PC-3 (cell line): ENCODE measurements around the gene CD99. TPM values are rescaled to one million over a fixed set of nuclear protein-coding genes. Genes with fewer than 3 reads are reported as not detected.
"Not testable (repeated sequence)": the region's sequence is repeated elsewhere in the genome, so short reads cannot be mapped to it uniquely, and the experiment has no call there.

Source experiments
- ATAC-seq: fragments of 200-7000 bp; cut with Tn5 transposase; 2 replicates; pipeline ENCODE4 v1.9.1; 2020; ENCODE audit warnings: mild to moderate bottlenecking, moderate library complexity
- BruUV-seq: library from RNA; stranded (reverse); fragments of 400-500 nt; replicated peaks from 2 replicates; lab custom pipeline; 2021; lab: Mats Ljungman, UMichigan
- CTCF ChIA-PET: fragments of 300-600 bp; sonication (Branson Sonifier 250); formaldehyde crosslinking; loops from one replicate; lab custom pipeline; 2022; ENCODE audit warnings: antibody characterized with exemption; lab: Charles Lee
- POLR2A ChIA-PET: fragments of 300-600 bp; sonication (Branson Sonifier 250); formaldehyde crosslinking; loops from one replicate; lab custom pipeline; 2022; ENCODE audit warnings: antibody characterized with exemption; ENCODE audit not compliant: unreplicated experiment; lab: Charles Lee
- DNase-seq: peaks from one replicate; pipeline ENCODE4 v3.0.0-alpha.2; 2015
- H2AFZ ChIP-seq: fragments of 300-600 bp; sonication (generic); 2 replicates; pipeline ENCODE4 v1.6.0; 2016; ENCODE audit warnings: antibody characterized with exemption, low read length
- H3F3A ChIP-seq: fragments of 300-600 bp; sonication (generic); one replicate; pipeline ENCODE4 v1.6.0; 2017; ENCODE audit warnings: antibody characterized with exemption, low read length, control low read depth, mild to moderate bottlenecking; ENCODE audit not compliant: unreplicated experiment
- H3K27ac ChIP-seq: fragments of 300-600 bp; sonication (generic); 2 replicates; pipeline ENCODE4 v1.5.1; 2016; ENCODE audit warnings: mild to moderate bottlenecking, low read length
- H3K27me3 ChIP-seq: fragments of 300-600 bp; sonication (generic); 2 replicates; pipeline ENCODE4 v1.6.1; 2016; ENCODE audit warnings: low read length, mixed read lengths
- H3K36me3 ChIP-seq: fragments of 300-600 bp; sonication (generic); 2 replicates; pipeline ENCODE4 v1.6.1; 2016; ENCODE audit warnings: low read depth, mixed run types, low read length, mixed read lengths
- H3K4me1 ChIP-seq: fragments of 300-600 bp; sonication (generic); 2 replicates; pipeline ENCODE4 v1.5.1; 2016; ENCODE audit warnings: low read length; ENCODE audit not compliant: insufficient read depth
- H3K4me2 ChIP-seq: fragments of 300-600 bp; sonication (generic); 2 replicates; pipeline ENCODE4 v1.6.0; 2016; ENCODE audit warnings: low read length
- H3K4me3 ChIP-seq: fragments of 300-600 bp; sonication (generic); 2 replicates; pipeline ENCODE4 v1.5.1; 2016; ENCODE audit warnings: mild to moderate bottlenecking, low read length, mixed read lengths
- H3K79me2 ChIP-seq: fragments of 300-600 bp; sonication (generic); 2 replicates; pipeline ENCODE4 v1.6.1; 2017; ENCODE audit warnings: low read length, mixed read lengths
- H3K9ac ChIP-seq: fragments of 300-600 bp; sonication (generic); 2 replicates; pipeline ENCODE4 v1.6.0; 2016; ENCODE audit warnings: mild to moderate bottlenecking, low read length
- H3K9me2 ChIP-seq: fragments of 300-600 bp; sonication (generic); replicated peaks from 2 replicates; pipeline ENCODE4 v1.6.1; 2016; ENCODE audit warnings: mixed run types, low read length, mixed read lengths
- H3K9me3 ChIP-seq: fragments of 300-600 bp; sonication (generic); 2 replicates; pipeline ENCODE4 v1.6.1; 2016; ENCODE audit warnings: low read length, mixed read lengths
- H4K20me1 ChIP-seq: fragments of 300-600 bp; sonication (generic); 2 replicates; pipeline ENCODE4 v1.6.1; 2016; ENCODE audit warnings: low read length, mixed read lengths
- EZH2 ChIP-seq: fragments of 300-600 bp; sonication (generic); IDR thresholded peaks from one replicate; pipeline ENCODE4 v1.6.1; 2017; ENCODE audit warnings: antibody characterized with exemption, mild to moderate bottlenecking, low read length; ENCODE audit not compliant: unreplicated experiment
- EZH2phosphoT487 ChIP-seq: fragments of 300-600 bp; sonication (generic); IDR thresholded peaks from 2 replicates; pipeline ENCODE4 v1.6.1; 2018; ENCODE audit warnings: mild to moderate bottlenecking, antibody characterized with exemption, low read length, borderline replicate concordance
- intact Hi-C: fragments of 100-400 bp; cut with micrococcal nuclease; formaldehyde crosslinking; loops from 2 replicates; pipeline ENCODE4 v1.9.0; 2023
- total RNA-seq: library from RNA; depleted of rRNA; stranded (reverse); fragments of >200 nt; gene quantifications from 2 replicates; pipeline ENCODE4 v1.2.3, GENCODE V29; 2014
- TF ChIP-seq, protein P1 (sequence below): fragments of 300-600 bp; sonication (generic); conservative IDR thresholded peaks from 2 replicates; pipeline ENCODE4 v1.5.1; 2017; ENCODE audit warnings: antibody characterized with exemption, low read depth, mild to moderate bottlenecking, low read length

The CD99 gene
- total RNA-seq, 1 experiment from 2014 or later, result 202 TPM

GRCh38 chrX:2767631-2768455 is 76.7 kb downstream of the CD99 start:
- ATAC-seq (peak; percentile 33; the same call in 1 of the 2 replicates), DNase-seq (peak; percentile 30)
- Histone ChIP-seq H4K20me1 (no peaks in the 10 kb centered on the region), H3K27me3 (no peaks in the 10 kb centered on the region), H3K4me1 (no peaks in the 10 kb centered on the region), H3K4me2 (no peak overlapping the region), H3F3A (no peaks in the 10 kb centered on the region), H3K27ac (no peak overlapping the region), H3K9me2 (no peaks in the 10 kb centered on the region), H3K79me2 (no peaks in the 10 kb centered on the region), H3K9me3 (no peaks in the 10 kb centered on the region), H3K4me3 (no peak overlapping the region), H3K36me3 (no peaks in the 10 kb centered on the region), H2AFZ (no peak overlapping the region), H3K9ac (no peak overlapping the region)
- ChIA-PET POLR2A (no interaction called here), CTCF (no interaction called here)
- no peak for TF ChIP-seq EZH2
- no peak for TF ChIP-seq EZH2phosphoT487
- TF ChIP-seq, protein P1, sequence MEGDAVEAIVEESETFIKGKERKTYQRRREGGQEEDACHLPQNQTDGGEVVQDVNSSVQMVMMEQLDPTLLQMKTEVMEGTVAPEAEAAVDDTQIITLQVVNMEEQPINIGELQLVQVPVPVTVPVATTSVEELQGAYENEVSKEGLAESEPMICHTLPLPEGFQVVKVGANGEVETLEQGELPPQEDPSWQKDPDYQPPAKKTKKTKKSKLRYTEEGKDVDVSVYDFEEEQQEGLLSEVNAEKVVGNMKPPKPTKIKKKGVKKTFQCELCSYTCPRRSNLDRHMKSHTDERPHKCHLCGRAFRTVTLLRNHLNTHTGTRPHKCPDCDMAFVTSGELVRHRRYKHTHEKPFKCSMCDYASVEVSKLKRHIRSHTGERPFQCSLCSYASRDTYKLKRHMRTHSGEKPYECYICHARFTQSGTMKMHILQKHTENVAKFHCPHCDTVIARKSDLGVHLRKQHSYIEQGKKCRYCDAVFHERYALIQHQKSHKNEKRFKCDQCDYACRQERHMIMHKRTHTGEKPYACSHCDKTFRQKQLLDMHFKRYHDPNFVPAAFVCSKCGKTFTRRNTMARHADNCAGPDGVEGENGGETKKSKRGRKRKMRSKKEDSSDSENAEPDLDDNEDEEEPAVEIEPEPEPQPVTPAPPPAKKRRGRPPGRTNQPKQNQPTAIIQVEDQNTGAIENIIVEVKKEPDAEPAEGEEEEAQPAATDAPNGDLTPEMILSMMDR, result no peak
- BruUV-seq, result no TSS peak
- intact Hi-C loops, result no loop called here

DNA sequence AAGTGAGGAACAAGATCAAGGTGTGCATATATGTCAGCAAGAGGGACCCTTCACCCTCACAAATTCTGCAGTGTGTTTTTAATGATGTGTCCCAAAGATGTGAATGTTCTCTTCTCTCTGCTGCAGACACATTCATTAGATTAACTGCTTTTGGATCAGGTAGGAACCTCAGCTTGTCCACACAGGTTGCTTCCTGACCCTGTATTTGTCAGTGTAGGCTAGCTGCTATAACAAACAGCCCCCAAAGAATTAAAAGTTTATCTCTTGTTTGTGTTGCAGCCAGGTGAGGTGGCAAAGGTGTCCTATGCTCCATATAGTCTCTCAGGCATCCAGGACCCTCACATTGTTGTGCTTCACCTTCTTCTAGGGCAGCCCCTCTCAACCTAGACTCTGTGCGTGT is 78.5 kb downstream of the CD99 start:
- no peaks in the 10 kb centered on the region for H3K9me2 ChIP-seq
- H3K9me3 ChIP-seq, result no peaks in the 10 kb centered on the region
- H3F3A ChIP-seq, result no peaks in the 10 kb centered on the region
- DNase-seq (no peak), ATAC-seq (no peak)
- no TSS peak for BruUV-seq
- H3K4me1 ChIP-seq, result no peaks in the 10 kb centered on the region
- no peak overlapping the region for H3K4me2 ChIP-seq
- no peak overlapping the region for H3K4me3 ChIP-seq
- CTCF ChIA-PET, result no interaction called here
- POLR2A ChIA-PET, result no interaction called here
- H2AFZ ChIP-seq, result no peak overlapping the region
- H3K36me3 ChIP-seq, result no peaks in the 10 kb centered on the region
- H3K79me2 ChIP-seq, result no peaks in the 10 kb centered on the region
- no peak overlapping the region for H3K27ac ChIP-seq
- H4K20me1 ChIP-seq, result no peaks in the 10 kb centered on the region
- no peak overlapping the region for H3K9ac ChIP-seq
- intact Hi-C loops, result no loop called here
- peaks cover 9% of the 10 kb centered on the region for H3K27me3 ChIP-seq
- TF ChIP-seq EZH2phosphoT487 (no peak), EZH2 (no peak)
- TF ChIP-seq, protein P1, result no peak

DNA sequence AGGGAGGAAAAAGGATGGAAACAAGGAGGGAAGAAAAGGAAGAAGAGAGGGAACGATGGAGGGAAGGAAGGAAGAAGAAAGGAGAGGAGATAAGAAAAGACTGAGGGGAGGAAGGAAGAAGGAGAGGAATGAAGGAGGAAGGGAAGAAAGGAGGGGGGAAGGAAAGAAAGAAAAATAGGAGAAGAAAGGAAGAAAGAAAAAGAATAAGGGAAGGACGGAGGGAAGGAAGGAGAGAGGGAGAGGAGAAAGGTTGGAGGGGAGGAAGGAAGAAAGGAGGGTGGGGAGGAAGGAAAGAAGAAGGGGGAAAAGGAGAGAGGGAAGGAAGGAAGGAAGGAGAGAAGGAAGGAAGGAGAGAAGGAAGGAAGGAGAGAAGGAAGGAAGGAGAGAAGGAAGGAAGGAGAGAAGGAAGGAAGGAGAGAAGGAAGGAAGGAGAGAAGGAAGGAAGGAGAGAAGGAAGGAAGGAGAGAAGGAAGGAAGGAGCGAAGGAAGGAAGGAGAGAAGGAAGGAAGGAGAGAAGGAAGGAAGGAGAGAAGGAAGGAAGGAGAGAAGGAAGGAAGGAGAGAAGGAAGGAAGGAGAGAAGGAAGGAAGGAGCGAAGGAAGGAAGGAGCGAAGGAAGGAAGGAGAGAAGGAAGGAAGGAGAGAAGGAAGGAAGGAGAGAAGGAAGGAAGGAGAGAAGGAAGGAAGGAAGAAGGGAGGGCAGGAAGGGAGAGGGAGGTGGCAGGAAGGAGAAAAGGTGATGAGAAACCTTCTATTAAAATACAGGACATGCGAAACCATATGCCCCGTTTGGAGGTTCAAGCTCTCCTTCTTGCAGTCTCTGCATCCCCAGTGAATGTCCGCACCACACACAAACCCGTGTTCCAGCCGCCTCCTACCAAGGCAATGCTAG is 82.3 kb downstream of the CD99 start:
- H3K27ac ChIP-seq, H3K36me3 ChIP-seq, H3K4me3 ChIP-seq, H3K79me2 ChIP-seq, H3K9me2 ChIP-seq, BruUV-seq, ATAC-seq, H3K4me1 ChIP-seq, H2AFZ ChIP-seq, CTCF ChIA-PET, H3K9me3 ChIP-seq, H3K4me2 ChIP-seq, DNase-seq, H3F3A ChIP-seq, intact Hi-C loops, H4K20me1 ChIP-seq, POLR2A ChIA-PET, H3K9ac ChIP-seq: not testable (repeated sequence)
- peaks cover 14% of the 10 kb centered on the region for H3K27me3 ChIP-seq
